Osteoblast (primary cell): ENCODE data around the gene KLF18. TPM values are rescaled to one million over a fixed set of nuclear protein-coding genes. Genes with fewer than 3 reads are reported as not detected.

ENCODE experiments used
- DNase-seq: peaks from one replicate; pipeline ENCODE4 v3.0.0; 2011; ENCODE audit warnings: low spot score, mixed read lengths; ENCODE audit not compliant: insufficient read length; ENCODE audit errors: missing footprints
- H2AFZ ChIP-seq: 2 replicates; pipeline ENCODE4 v1.6.0; 2011; ENCODE audit warnings: mild to moderate bottlenecking, low read length
- H3K27ac ChIP-seq: 2 replicates; pipeline ENCODE4 v1.5.1; 2011; ENCODE audit warnings: mild to moderate bottlenecking, low read depth, low read length, moderate library complexity
- H3K27me3 ChIP-seq: 2 replicates; pipeline ENCODE4 v1.6.0; 2012; ENCODE audit warnings: mild to moderate bottlenecking, control low read depth, inconsistent platforms, low read length, moderate library complexity; ENCODE audit not compliant: insufficient read depth
- H3K36me3 ChIP-seq: 2 replicates; pipeline ENCODE4 v1.5.1; 2011; ENCODE audit warnings: mild to moderate bottlenecking, low read length, control low read depth, moderate library complexity; ENCODE audit not compliant: insufficient read depth
- H3K4me1 ChIP-seq: 2 replicates; pipeline ENCODE4 v1.5.1; 2011; ENCODE audit warnings: mild to moderate bottlenecking, low read length, control low read depth, moderate library complexity; ENCODE audit not compliant: insufficient read depth
- H3K4me2 ChIP-seq: 2 replicates; pipeline ENCODE4 v1.6.0; 2011; ENCODE audit warnings: mild to moderate bottlenecking, low read length; ENCODE audit not compliant: insufficient read depth
- H3K4me3 ChIP-seq: fragments of 200-600 bp; sonication (generic); 3 replicates; pipeline ENCODE4 v1.5.1; 2012; ENCODE audit warnings: mild to moderate bottlenecking, low read length, inconsistent platforms; ENCODE audit not compliant: insufficient read depth
- H3K79me2 ChIP-seq: 2 replicates; pipeline ENCODE4 v1.6.0; 2012; ENCODE audit warnings: mild to moderate bottlenecking, low read length, control low read depth, inconsistent platforms; ENCODE audit not compliant: insufficient read depth
- H3K9me3 ChIP-seq: 2 replicates; pipeline ENCODE4 v1.5.1; 2011; ENCODE audit warnings: low read depth, low read length, control low read depth
- H4K20me1 ChIP-seq: 2 replicates; pipeline ENCODE4 v1.6.0; 2012; ENCODE audit warnings: mild to moderate bottlenecking, low read length, control low read depth; ENCODE audit not compliant: insufficient read depth
- CTCF ChIP-seq: IDR thresholded peaks from 2 replicates; pipeline ENCODE4 v1.5.1; 2011; ENCODE audit warnings: mild to moderate bottlenecking, low read depth, low read length, moderate library complexity; ENCODE audit errors: extremely low read depth
- total RNA-seq: library from RNA; depleted of rRNA; stranded (reverse); fragments of >200 nt; gene quantifications from 2 replicates; pipeline ENCODE4 v1.2.3, GENCODE V29; 2012

The KLF18 gene
- total RNA-seq, 1 donor, result not detected

- no peak for TF ChIP-seq CTCF
- no peak overlapping the region for H2AFZ ChIP-seq
- no peaks in the 10 kb centered on the region for H3K4me1 ChIP-seq
- H3K27me3 ChIP-seq, result no peaks in the 10 kb centered on the region
- H3K9me3 ChIP-seq, result no peaks in the 10 kb centered on the region
- H3K4me3 ChIP-seq, result no peak overlapping the region
- no peak for DNase-seq
- H3K4me2 ChIP-seq, result no peak overlapping the region
- no peaks in the 10 kb centered on the region for H3K79me2 ChIP-seq
- H3K27ac ChIP-seq, result no peak overlapping the region
- H4K20me1 ChIP-seq, result no peaks in the 10 kb centered on the region
- H3K36me3 ChIP-seq, result no peaks in the 10 kb centered on the region
Observed at GRCh38 chr1:44114098-44114497, 27.3 kb downstream of the KLF18 start.

GRCh38 chr1:44113095-44113609, 28.3 kb downstream of the KLF18 start:
- Histone ChIP-seq H3K4me3 (no peak overlapping the region), H3K4me2 (no peak overlapping the region), H2AFZ (no peak overlapping the region), H3K36me3 (no peaks in the 10 kb centered on the region), H3K9me3 (no peaks in the 10 kb centered on the region), H3K4me1 (peaks cover 4% of the 10 kb centered on the region), H4K20me1 (no peaks in the 10 kb centered on the region), H3K27ac (no peak overlapping the region), H3K79me2 (no peaks in the 10 kb centered on the region), H3K27me3 (no peaks in the 10 kb centered on the region)
- peak; percentile 36 for DNase-seq
- TF ChIP-seq CTCF, result no peak

- H3K79me2 ChIP-seq, result no peaks in the 10 kb centered on the region
- H3K27me3 ChIP-seq, result no peaks in the 10 kb centered on the region
- H3K4me2 ChIP-seq, result no peak overlapping the region
- no peaks in the 10 kb centered on the region for H3K36me3 ChIP-seq
- no peak overlapping the region for H2AFZ ChIP-seq
- H4K20me1 ChIP-seq, result no peaks in the 10 kb centered on the region
- no peak overlapping the region for H3K27ac ChIP-seq
- H3K4me3 ChIP-seq, result no peak overlapping the region
- no peaks in the 10 kb centered on the region for H3K9me3 ChIP-seq
- peaks cover 10% of the 10 kb centered on the region for H3K4me1 ChIP-seq
- DNase-seq, result no peak
- no peak for TF ChIP-seq CTCF
Observed at GRCh38 chr1:44112486-44112885, 28.9 kb downstream of the KLF18 start.

- no peak overlapping the region for H3K27ac ChIP-seq
- no peaks in the 10 kb centered on the region for H4K20me1 ChIP-seq
- no peak overlapping the region for H3K4me3 ChIP-seq
- TF ChIP-seq CTCF, result no peak
- H3K4me1 ChIP-seq, result peaks cover 10% of the 10 kb centered on the region
- H3K4me2 ChIP-seq, result no peak overlapping the region
- H3K79me2 ChIP-seq, result no peaks in the 10 kb centered on the region
- H3K27me3 ChIP-seq, result no peaks in the 10 kb centered on the region
- no peaks in the 10 kb centered on the region for H3K9me3 ChIP-seq
- DNase-seq, result no peak
- H2AFZ ChIP-seq, result no peak overlapping the region
- no peaks in the 10 kb centered on the region for H3K36me3 ChIP-seq
Observed at GRCh38 chr1:44111861-44112260, 29.6 kb downstream of the KLF18 start.
